VCaP (cell line): ENCODE results near the gene XPA.
A peak's percentile ranks its signal among the peaks of the same experiment; 100 is the strongest.

Experiments used
- H3K27ac ChIP-seq: fragments of 450-650 bp; 2 replicates; pipeline ENCODE4 v1.5.1; 2017
- TF ChIP-seq, protein P1 (sequence below): fragments of 450-650 bp; conservative IDR thresholded peaks from 2 replicates; pipeline ENCODE4 v1.5.1; 2017; ENCODE audit warnings: mild to moderate bottlenecking, moderate library complexity

The XPA gene

DNA sequence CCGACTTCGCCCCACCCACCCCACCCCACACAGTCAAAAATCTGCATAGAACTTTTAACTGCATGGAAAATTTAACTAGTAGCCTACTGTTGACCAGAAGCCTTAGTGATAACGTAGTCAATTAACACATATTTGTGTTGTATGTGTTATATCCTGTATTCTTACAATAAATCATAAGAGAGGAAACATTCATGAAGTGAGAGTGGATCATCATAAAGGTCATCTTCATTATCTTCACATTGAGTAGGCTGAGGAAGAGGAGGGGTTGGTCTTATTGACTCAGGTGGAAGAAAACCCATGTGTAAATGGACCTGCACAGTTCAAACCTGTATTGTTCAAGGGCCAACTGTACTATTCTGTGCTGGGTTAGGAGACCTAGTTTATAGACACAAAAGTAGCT, 31.4 kb downstream of the XPA start:
- no peak overlapping the region for H3K27ac ChIP-seq
- TF ChIP-seq, protein P1, sequence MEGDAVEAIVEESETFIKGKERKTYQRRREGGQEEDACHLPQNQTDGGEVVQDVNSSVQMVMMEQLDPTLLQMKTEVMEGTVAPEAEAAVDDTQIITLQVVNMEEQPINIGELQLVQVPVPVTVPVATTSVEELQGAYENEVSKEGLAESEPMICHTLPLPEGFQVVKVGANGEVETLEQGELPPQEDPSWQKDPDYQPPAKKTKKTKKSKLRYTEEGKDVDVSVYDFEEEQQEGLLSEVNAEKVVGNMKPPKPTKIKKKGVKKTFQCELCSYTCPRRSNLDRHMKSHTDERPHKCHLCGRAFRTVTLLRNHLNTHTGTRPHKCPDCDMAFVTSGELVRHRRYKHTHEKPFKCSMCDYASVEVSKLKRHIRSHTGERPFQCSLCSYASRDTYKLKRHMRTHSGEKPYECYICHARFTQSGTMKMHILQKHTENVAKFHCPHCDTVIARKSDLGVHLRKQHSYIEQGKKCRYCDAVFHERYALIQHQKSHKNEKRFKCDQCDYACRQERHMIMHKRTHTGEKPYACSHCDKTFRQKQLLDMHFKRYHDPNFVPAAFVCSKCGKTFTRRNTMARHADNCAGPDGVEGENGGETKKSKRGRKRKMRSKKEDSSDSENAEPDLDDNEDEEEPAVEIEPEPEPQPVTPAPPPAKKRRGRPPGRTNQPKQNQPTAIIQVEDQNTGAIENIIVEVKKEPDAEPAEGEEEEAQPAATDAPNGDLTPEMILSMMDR = no peak

- no peak overlapping the region for H3K27ac ChIP-seq
- TF ChIP-seq, protein P1 = no peak
These were observed 36.3 kb downstream of the XPA start for GRCh38 chr9:97660847-97661246.

GRCh38 chr9:97660340-97660739, 36.8 kb downstream of the XPA start:
- H3K27ac ChIP-seq = no peak overlapping the region
- TF ChIP-seq, protein P1 = no peak

DNA sequence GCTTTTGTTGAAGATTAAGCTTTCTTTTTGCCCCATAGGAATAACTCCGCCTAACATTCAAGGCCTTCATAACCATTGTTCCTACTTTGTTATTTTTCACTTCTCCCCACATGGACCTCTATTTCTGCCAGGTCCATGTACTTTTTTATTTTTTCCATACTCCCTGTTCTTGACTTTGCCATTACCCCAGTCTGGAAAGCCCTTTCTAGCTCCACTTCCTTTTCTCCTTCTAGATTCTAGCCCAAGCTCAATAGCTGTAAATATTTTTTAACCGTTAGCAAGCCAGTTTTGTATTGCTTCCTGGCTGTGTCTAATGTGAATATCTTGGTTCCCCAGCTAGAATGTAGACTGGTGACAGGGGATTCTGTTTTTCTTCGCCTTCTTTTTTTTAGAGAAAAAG, 37.4 kb downstream of the XPA start:
- TF ChIP-seq, protein P1 = no peak
- H3K27ac ChIP-seq = no peak overlapping the region

DNA sequence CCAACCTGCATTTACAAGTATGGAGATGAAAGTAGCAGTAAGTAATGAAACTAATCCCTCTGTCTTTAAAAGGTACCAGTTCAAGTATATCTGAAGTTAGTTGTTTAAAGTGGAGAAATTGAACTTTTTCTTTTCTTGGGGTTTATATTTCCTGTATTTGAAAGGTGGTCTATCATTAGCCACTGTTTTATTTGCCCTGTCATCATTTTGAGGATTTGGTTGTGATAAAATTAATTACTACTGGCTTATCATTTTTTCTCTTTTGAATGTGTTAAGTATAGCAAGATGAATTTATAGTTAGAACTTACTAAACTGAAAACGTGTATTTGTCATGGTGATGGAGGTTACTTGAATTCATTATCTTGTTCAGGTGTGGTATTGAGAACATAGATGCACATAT, 38.4 kb downstream of the XPA start:
- H3K27ac ChIP-seq = no peak overlapping the region
- TF ChIP-seq, protein P1 = no peak

GRCh38 chr9:97651646-97652045, 45.5 kb downstream of the XPA start:
- no peak overlapping the region for H3K27ac ChIP-seq
- TF ChIP-seq, protein P1 = no peak

GRCh38 chr9:97647996-97648395, 49.1 kb downstream of the XPA start:
- no peak overlapping the region for H3K27ac ChIP-seq
- TF ChIP-seq, protein P1 = no peak

DNA sequence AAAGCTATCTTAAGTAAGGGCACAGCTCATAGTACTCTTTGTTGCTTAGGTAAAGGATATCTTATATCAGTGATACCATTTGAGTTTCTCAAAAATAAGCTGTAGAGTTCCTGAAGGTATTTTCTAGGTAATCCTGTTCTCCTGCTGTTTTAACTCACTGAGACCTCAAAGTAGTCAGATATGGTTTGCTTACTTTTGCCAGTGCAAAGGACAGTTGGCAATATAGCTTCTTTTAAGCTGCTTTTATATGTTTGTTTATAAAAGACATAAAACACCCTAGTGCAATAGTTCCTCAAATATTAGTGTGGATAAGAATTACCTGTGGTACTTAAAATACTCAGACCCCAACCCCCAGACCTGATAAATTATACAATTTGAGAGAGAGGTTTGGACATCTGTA, 51.4 kb downstream of the XPA start:
- TF ChIP-seq, protein P1 = no peak

More for the DNA sequence above, 51.4 kb downstream of the XPA start:
- H3K27ac ChIP-seq = peak overlapping the region; percentile 16; the same call in 1 of the 2 replicates
